Astrocyte of the hippocampus (primary cell): Measurements from ENCODE around the gene CNKSR1.

Experiments
- DNase-seq: peaks from one replicate; pipeline ENCODE4 v3.0.0; 2011; ENCODE audit warnings: low read depth, low spot score

Gene CNKSR1, protein sequence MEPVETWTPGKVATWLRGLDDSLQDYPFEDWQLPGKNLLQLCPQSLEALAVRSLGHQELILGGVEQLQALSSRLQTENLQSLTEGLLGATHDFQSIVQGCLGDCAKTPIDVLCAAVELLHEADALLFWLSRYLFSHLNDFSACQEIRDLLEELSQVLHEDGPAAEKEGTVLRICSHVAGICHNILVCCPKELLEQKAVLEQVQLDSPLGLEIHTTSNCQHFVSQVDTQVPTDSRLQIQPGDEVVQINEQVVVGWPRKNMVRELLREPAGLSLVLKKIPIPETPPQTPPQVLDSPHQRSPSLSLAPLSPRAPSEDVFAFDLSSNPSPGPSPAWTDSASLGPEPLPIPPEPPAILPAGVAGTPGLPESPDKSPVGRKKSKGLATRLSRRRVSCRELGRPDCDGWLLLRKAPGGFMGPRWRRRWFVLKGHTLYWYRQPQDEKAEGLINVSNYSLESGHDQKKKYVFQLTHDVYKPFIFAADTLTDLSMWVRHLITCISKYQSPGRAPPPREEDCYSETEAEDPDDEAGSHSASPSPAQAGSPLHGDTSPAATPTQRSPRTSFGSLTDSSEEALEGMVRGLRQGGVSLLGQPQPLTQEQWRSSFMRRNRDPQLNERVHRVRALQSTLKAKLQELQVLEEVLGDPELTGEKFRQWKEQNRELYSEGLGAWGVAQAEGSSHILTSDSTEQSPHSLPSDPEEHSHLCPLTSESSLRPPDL

GRCh38 chr1:26177182-26177684 is at the start of gene CNKSR1:
Gene CNKSR1, plus strand, starts transcription at chr1:26177491. Its CDS starts 57 bp downstream, at chr1:26177548.
- DNase-seq = no peak

DNA sequence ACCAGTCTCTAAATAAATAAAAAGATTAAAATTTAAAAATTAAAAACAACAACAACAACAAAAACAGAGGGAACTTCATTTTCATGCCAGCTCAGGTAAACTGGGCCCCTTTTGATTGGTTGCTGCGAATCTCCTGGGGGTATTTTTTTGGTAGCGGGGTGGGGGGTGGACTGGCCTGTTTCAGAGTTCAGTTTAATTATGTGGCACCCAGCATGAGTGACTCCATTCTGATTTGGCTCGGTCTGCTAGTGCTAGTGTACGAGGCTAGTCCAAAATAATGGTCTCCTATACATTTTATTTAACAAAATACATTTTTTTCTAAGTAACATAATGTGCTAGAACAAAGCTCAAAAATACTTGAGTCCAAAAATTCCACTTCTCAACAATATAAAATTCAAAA is 47.5 kb upstream of the CNKSR1 start:
- DNase-seq = no peak

GRCh38 chr1:26130695-26131094 is 46.6 kb upstream of the CNKSR1 start:
- no peak for DNase-seq

GRCh38 chr1:26132128-26132833 is 45.0 kb upstream of the CNKSR1 start:
- no peak for DNase-seq

DNA sequence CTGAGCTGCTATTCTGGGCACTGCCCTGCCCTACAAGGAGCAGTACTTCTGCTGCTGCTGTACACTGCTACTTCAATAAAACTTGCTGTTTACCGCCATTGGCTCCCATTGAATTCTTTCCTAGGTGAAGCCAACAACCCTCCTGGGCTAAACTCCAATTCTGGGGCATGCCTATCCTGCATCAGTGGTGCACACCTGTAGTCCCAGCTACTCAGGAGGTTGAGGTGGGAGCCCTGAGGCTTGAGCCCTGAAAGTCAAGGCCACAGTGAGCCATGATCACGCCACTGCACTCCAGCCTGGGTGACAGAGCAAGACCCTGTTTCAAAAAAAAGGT is 44.5 kb upstream of the CNKSR1 start:
- DNase-seq = no peak

DNA sequence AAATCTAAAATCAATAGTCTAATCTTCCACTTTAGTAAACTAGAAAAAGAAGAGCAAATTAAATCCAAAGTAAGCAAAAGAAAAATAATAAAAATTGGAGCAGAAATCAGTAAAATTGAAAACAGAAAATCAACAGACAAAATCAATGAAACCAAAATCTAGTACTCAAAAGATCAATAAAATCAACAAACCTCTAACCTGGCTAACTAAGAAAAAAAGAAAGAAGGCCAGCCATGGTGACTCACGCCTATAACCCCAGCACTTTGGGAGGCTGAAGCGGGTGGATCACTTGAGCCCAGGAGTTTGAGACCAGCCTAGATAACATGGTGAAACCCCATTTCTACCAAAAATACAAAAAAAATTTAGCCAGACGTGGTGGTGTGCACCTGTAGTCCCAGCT is 42.8 kb upstream of the CNKSR1 start:
- DNase-seq = no peak

DNA sequence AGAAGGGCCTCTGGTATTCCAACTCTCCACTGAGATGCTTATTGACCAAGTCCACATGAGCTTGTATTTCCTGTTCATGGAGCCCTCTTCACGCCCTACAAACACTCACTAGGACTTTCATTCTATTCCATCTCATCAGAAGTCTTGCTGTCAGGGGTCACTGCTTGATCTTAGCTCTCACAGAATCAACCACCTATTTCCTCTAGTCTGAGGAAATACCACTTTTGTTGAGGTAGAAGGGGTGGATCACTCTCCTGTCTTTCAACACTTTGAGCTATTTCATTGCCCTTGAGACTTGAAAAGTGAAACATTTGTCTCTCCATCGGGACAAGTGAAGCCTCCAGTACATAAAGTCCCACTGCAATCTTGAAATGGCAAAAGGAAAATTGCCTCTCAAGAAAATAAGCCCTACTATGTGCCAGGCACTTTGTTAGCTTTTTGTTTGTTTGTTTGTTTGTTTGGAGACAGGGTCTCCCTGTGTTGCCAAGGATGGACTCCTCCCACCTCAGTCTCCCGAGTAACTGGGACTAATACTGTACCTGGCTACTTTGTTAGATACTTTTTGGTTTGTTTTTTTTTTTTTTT is 38.2 kb upstream of the CNKSR1 start:
- DNase-seq = no peak

DNA sequence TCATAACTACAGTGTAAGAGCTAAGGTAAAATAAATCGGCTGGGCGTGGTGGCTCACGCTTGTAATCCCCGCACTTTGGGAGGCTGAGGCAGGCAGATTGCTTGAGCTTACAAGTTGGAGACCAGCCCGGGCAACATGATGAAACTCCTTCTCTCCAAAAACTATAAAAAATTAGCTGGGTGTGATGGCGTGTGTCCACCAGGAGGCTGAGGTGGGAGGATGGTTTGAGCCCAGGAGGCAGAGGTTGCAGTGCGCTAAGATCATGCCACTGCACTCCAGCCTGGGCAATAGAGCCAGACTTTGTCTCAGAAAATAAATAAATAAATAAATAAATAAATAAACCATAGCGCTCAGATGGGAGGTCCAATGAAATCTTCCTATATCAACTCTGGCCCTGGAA is 35.1 kb upstream of the CNKSR1 start:
- no peak for DNase-seq

DNA sequence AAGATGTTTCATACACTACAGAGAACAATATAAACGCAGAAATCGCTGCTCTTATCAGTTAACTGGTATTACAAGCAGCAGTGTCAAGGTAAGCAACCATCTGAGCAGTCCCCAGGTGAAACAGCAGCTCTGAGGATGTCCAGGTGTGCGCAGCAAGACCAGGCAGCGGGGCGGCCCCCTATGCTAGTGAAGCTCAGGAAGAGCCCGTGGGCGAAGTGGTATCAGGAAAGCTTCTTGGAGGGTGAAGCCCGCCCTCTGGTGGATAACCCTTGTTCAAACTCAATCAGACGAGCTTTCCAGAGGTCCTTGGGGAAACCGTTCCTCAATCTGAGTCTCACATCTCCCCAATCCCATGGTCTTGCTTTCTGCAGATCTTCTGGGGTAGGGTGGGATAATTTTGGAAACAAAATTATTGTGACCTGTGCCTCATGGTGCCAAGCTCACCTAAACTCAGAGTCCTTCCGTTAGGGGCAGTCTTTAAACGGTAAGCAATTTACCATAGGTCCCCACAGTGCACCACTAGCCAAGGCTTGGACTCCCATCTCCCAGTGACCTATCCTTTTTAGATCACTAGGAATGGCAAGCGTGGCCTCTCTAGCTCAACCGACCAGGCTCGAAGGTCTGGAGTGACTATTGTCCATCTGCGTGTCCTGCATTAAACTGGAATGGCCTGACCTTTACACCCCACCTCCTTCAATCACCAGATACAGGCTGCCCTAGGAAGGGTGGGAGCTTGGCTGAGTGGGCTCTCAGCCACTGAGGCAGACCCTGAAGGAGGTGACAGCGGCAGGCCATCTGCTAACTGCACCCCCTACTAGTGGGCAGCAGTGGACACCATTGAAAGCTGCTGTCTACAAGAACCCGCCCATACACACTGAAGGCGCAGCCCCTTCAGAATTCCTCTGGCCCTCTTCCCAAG is 32.0 kb upstream of the CNKSR1 start:
- peak; percentile 86 for DNase-seq

DNA sequence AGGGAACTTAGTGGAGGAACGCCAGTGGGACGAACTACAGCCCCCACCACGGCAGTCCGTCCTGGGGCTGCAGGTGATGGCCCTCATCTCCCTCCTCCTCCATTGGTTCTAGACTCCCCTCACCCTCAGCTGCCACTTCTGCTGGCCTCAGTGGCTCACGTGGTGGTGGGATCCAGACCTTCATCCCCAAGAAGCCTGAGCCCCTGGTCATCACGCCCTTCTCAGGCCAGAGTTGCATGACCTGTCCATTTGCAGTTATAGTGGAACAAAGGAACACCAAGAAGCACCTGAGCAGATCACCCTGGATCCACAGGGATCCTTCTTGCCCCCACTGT is 31.4 kb upstream of the CNKSR1 start:
- DNase-seq = no peak

GRCh38 chr1:26148887-26149286 is 28.4 kb upstream of the CNKSR1 start:
- no peak for DNase-seq

DNA sequence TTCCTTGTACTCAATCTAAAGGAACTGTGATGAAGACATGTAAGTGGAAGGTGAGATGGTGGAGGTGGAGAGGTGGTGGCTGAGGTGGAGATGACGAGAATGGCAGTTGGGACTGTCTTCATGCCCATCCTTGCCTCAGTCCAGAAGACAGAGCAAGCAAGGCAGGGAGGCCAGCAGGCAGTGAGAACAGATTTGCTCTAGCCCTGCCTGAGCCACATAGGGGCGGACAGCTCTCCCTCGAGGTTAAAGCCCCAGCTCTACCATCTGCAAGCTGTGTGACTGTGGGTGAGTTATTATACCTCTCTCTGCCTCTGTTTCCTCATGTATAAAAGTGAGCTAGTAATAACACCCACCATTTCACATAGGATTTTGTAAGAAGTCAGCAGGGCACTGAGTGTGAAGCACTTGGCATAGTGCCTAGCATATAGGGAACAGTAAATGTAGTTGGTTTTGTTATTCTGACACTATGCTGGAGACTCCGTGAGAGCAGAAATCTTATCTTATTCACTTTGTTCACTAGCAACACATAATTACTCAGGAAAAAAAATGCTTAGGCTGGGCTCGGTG is 23.2 kb upstream of the CNKSR1 start:
- DNase-seq = no peak

GRCh38 chr1:26154750-26155149 is 22.5 kb upstream of the CNKSR1 start:
- no peak for DNase-seq

- DNase-seq = no peak
Measured at GRCh38 chr1:26155370-26156284, 21.7 kb upstream of the CNKSR1 start.

- DNase-seq = no peak
Measured at GRCh38 chr1:26156285-26157038, 20.8 kb upstream of the CNKSR1 start.

DNA sequence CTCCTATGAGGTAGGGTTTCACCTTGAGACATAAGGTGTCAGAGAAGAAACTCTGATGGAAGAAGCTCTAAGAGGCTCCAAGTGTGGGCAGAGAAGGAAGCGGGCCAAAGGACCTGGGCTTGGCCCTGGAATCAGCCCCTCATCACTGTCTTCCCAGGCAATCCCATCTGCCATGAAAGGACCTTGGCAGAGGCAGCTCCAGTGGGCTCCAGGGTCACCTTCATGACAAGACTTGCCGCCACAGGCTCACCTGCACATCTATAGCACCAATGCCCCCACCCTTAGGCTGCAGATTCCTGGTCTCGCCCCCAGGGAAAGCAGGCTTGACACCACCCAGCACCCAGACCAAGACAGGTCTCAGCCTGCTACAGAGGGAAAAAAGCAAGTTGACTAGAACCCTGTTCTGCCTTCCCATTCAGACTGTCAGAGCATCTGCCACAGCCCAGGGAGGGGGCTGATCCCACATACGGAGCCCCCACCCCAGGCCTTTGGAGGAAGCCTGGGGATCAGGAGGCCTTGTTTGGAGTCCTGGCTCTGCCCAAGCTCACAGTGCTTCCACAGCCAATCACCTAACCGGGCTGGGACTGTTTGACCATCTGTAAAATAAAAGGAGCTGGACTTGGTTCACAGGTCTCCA is 18.9 kb upstream of the CNKSR1 start:
- no peak for DNase-seq

GRCh38 chr1:26158908-26159742 is 18.2 kb upstream of the CNKSR1 start, which contains the start of gene FAM110D:
Gene FAM110D, plus strand, starts transcription at chr1:26159079. Its CDS starts 2,213 bp downstream, at chr1:26161292.
- no peak for DNase-seq

DNA sequence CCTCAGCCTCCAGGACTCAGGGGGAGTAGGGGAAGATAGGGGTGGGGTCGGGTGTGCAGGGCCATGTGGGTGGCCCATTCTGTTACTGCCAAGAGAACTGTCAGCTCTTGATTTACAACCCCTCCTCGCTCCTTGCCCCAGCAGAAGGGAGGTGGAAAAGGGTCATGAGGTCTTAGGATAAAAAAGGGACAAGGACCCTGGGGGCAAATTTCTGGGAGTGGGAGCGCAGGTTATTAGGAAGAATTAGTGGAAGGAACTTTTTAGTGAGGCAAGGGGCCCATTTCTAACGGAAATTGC is 17.6 kb upstream of the CNKSR1 start:
- DNase-seq = no peak
